Progenitor cell of endocrine pancreas (in vitro differentiated cells): ENCODE data around the gene CSNK1A1. TPM values are rescaled to one million over a fixed set of nuclear protein-coding genes. Genes with fewer than 3 reads are reported as not detected.
A peak's percentile ranks its signal among the peaks of the same experiment; 100 is the strongest.
"Not testable (repeated sequence)": the region's sequence is repeated elsewhere in the genome, so short reads cannot be mapped to it uniquely, and the experiment has no call there.

Experiments
- DNase-seq: peaks from one replicate; pipeline ENCODE4 v3.0.0; 2021; ENCODE audit warnings: low spot score; ENCODE audit not compliant: unreplicated experiment
- H3K27ac Mint-ChIP-seq: 2 replicates; pipeline ENCODE4 v1.8.0; 2021; ENCODE audit warnings: mild to moderate bottlenecking, moderate library complexity, mixed read lengths
- H3K27me3 Mint-ChIP-seq: 2 replicates; pipeline ENCODE4 v1.8.0; 2021; ENCODE audit warnings: mixed read lengths
- H3K36me3 Mint-ChIP-seq: 2 replicates; pipeline ENCODE4 v1.8.0; 2022; ENCODE audit warnings: mixed read lengths; ENCODE audit not compliant: insufficient read depth
- H3K4me1 Mint-ChIP-seq: 2 replicates; pipeline ENCODE4 v1.8.0; 2021; ENCODE audit warnings: low read depth, mixed read lengths
- H3K4me3 Mint-ChIP-seq: 2 replicates; pipeline ENCODE4 v1.8.0; 2021; ENCODE audit warnings: low read depth, mild to moderate bottlenecking, moderate library complexity, mixed read lengths
- H3K9me3 Mint-ChIP-seq: 2 replicates; pipeline ENCODE4 v1.8.0; 2021; ENCODE audit warnings: low read depth, mixed read lengths
- CTCF ChIP-seq: fragments of 200-600 bp; sonication (generic); IDR thresholded peaks from one replicate; pipeline ENCODE4 v1.5.0; 2021; ENCODE audit warnings: antibody characterized with exemption, mild to moderate bottlenecking; ENCODE audit not compliant: unreplicated experiment
- total RNA-seq: library from RNA; stranded (reverse); gene quantifications from 2 replicates; pipeline ENCODE4 v1.2.1, GENCODE V29; 2021

Gene CSNK1A1
- total RNA-seq, 1 donor from 2014 or later: 213 TPM

GRCh38 chr5:149543361-149544027 is 7.7 kb downstream of the CSNK1A1 start:
- H3K9me3 Mint-ChIP-seq: no peaks in the 10 kb centered on the region
- TF ChIP-seq CTCF: no peak
- H3K4me1 Mint-ChIP-seq: peaks cover 31% of the 10 kb centered on the region
- no peaks in the 10 kb centered on the region for H3K27me3 Mint-ChIP-seq
- H3K27ac Mint-ChIP-seq: peak overlapping the region; percentile 78
- peaks cover 23% of the 10 kb centered on the region for H3K36me3 Mint-ChIP-seq
- peak overlapping the region; percentile 21 for H3K4me3 Mint-ChIP-seq
- DNase-seq: no peak

DNA sequence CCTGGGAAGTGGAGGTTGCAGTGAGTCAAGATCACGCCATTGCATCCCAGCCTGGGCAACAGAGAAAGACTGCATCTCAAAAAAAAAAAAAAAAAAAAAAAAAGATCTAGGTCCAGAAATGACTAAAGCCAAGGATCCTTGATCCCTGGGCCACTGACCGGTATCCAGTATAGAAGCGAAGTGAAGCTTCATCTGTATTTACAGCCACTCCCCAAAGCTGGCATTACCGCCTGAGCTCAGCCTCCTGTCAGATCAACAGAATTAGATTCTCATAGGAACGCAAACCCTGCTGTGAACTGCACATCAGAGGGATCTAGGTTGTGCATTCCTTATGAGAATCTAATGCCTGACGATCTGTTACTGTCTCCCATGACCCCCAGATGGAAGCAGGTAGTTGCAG is 9.3 kb downstream of the CSNK1A1 start:
- no peak overlapping the region for H3K27ac Mint-ChIP-seq
- no peak overlapping the region for H3K4me3 Mint-ChIP-seq
- no peak for DNase-seq
- peaks cover 25% of the 10 kb centered on the region for H3K36me3 Mint-ChIP-seq
- no peak for TF ChIP-seq CTCF
- H3K27me3 Mint-ChIP-seq: no peaks in the 10 kb centered on the region
- no peaks in the 10 kb centered on the region for H3K9me3 Mint-ChIP-seq
- peaks cover 26% of the 10 kb centered on the region for H3K4me1 Mint-ChIP-seq

DNA sequence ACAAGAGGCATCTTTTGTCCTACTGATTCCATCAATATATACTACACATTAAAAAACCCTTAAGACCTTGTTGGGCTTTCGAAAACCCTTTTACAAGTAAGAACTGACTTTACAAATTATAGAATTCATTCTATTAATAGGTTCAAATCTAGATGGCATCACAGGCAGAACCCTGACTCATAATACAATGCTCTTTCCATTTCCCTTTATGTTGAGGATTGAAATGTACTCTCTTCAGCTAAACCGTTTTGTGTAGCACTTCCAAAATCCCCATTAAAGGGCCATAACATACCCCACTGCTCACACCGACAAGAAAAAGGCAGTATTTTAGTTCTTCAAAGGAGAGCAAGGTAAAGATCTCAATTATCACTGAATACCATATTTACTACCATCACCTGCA is 11.2 kb downstream of the CSNK1A1 start:
- peaks cover 22% of the 10 kb centered on the region for H3K4me1 Mint-ChIP-seq
- H3K9me3 Mint-ChIP-seq: no peaks in the 10 kb centered on the region
- H3K36me3 Mint-ChIP-seq: peaks cover 22% of the 10 kb centered on the region
- no peaks in the 10 kb centered on the region for H3K27me3 Mint-ChIP-seq
- no peak overlapping the region for H3K4me3 Mint-ChIP-seq
- TF ChIP-seq CTCF: no peak
- H3K27ac Mint-ChIP-seq: peak overlapping the region; percentile 34
- DNase-seq: no peak

DNA sequence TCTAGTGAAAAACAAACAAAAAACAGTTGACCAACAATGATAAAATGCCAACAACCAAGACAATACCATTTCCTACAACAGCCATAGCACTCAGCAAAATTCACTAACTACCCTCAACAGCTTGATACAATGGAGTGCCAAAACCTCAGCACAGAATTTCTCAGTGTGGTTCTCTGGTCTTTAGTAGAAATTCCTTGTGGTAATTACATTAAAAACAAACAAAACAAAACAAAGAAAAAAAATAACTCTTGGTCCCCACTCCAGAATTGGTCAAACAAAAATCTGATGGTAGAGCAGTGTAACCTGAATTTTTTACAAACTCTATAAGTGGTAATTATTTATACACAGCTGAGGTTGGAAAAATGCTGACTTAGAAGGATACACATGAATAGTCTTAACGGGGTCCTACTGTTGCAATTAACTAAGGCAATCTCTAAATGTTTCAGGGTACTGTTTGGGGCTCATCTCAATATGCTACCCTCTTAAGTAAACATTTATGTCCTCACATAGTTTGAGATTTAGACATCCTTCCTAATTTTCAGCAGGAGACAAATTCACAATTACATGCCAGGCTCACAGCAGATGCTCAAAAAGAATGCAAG is 13.8 kb downstream of the CSNK1A1 start:
- H3K27me3 Mint-ChIP-seq: no peaks in the 10 kb centered on the region
- peaks cover 13% of the 10 kb centered on the region for H3K4me1 Mint-ChIP-seq
- H3K27ac Mint-ChIP-seq: peak overlapping the region; percentile 73
- no peaks in the 10 kb centered on the region for H3K9me3 Mint-ChIP-seq
- no peak overlapping the region for H3K4me3 Mint-ChIP-seq
- H3K36me3 Mint-ChIP-seq: peaks cover 26% of the 10 kb centered on the region
- no peak for DNase-seq
- TF ChIP-seq CTCF: no peak

DNA sequence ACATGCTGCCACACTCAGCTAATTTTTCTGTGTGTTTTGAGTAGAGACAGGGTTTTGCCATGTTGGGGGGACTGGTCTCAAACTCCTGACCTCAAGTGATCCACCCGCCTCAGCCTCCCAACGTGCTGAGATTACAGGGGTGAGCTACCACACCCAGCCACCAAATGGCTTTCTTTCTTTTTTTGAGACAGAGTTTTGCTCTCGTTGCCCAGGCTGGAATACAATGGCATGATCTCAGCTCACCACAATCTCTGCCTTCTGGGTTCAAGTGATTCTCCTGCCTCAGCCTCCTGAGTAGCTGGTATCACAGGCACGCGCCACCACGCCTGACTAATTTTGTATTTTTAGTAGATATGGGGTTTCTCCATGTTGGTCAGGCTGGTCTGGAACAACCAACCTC is 15.5 kb downstream of the CSNK1A1 start:
- Mint-ChIP-seq H3K27ac (peak overlapping the region; percentile 49), H3K4me1 (peaks cover 13% of the 10 kb centered on the region), H3K36me3 (peaks cover 22% of the 10 kb centered on the region)
- H3K9me3 Mint-ChIP-seq, H3K4me3 Mint-ChIP-seq, DNase-seq, H3K27me3 Mint-ChIP-seq: not testable (repeated sequence)

- Mint-ChIP-seq H3K27ac (no peak overlapping the region), H3K36me3 (peaks cover 15% of the 10 kb centered on the region), H3K9me3 (no peaks in the 10 kb centered on the region), H3K4me1 (peaks cover 27% of the 10 kb centered on the region), H3K4me3 (no peak overlapping the region), H3K27me3 (no peaks in the 10 kb centered on the region)
- TF ChIP-seq CTCF: no peak
- no peak for DNase-seq
Observed at GRCh38 chr5:149532413-149532812, 18.8 kb downstream of the CSNK1A1 start.
